ENCODE results near the gene GSTP1. TPM values are rescaled to one million over a fixed set of nuclear protein-coding genes. Genes with fewer than 3 reads are reported as not detected.

Gene GSTP1
- total and polyA plus RNA-seq, 9 of the 15 experiments (the other 6 are each of a cell fraction or from before 2014, with no cell fraction given): 592 to 2,150 (median 1,204) TPM

DNA sequence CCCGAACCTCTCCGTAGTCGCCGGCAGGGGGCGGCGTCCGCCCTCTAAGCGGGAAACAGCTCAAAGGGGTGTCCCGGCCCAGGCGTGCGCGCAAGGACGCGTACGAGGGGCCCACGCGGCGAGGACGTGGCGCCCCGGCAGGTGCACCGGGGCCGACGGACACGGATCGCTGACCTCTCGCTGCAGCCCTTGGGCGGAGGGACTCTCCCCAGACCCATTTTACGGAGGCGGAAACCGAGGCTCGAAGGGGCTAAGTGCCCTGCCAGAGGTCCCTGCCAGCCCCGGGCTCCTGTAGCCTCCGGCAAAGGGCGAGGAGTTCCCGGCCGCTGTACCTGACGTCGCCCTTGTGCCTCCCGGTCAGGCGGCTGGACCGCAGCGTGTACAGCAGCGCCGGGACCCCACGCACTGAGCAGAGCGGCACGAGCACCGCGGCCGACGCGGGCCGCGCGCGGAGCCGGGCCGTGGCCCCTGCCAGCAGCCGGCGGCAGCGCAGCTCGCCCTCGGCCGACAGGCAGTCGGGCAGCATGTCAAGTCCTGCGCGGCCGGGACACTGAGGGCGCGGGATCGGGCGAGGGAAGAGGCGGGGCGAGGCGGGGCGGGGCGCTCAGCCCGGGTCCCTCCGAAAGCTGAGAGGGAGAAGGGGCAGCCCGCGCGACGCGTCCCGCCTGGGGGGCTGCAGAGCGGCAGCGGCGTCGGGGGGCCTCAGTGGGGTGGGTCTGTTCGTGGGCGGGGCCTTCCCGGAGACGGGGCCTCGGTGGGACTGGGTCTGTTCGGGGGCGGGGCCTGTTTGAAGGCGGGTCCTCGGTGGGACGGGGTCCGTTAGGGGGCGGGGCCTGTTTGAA, 46.0 kb downstream of the GSTP1 start, which contains the start of gene NUDT8 (continued):
- TF ChIP-seq THRA (IDR thresholded peaks at IDR 0.05): no peak
- no peak for TF ChIP-seq SETDB1 (IDR thresholded peaks at IDR 0.05; ENCODE audit: low read length)
- no peak for TF ChIP-seq SRSF7 (optimal IDR thresholded peaks at IDR 0.05; ENCODE audit: low read depth, low read length)
- peak; percentile 72; the same call in 1 of the 2 replicates for TF ChIP-seq SMAD4 (CRISPR knock-in tag; conservative IDR thresholded peaks at IDR 0.05)
- TF ChIP-seq RBBP5 (IDR thresholded peaks at IDR 0.05; ENCODE audit: borderline replicate concordance, insufficient read depth, low read length, poor library complexity, severe bottlenecking): peak; percentile 47
- TF ChIP-seq SLC30A9 (CRISPR knock-in tag; IDR thresholded peaks at IDR 0.05): no peak
- 0 out of 2 replicates have a peak, but pooled peaks have one; percentile 38 for TF ChIP-seq ZNF197 (CRISPR knock-in tag; IDR thresholded peaks at IDR 0.05; ENCODE audit: low read depth)
- TF ChIP-seq, protein P1, sequence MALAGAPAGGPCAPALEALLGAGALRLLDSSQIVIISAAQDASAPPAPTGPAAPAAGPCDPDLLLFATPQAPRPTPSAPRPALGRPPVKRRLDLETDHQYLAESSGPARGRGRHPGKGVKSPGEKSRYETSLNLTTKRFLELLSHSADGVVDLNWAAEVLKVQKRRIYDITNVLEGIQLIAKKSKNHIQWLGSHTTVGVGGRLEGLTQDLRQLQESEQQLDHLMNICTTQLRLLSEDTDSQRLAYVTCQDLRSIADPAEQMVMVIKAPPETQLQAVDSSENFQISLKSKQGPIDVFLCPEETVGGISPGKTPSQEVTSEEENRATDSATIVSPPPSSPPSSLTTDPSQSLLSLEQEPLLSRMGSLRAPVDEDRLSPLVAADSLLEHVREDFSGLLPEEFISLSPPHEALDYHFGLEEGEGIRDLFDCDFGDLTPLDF (CRISPR knock-in tag; IDR thresholded peaks at IDR 0.05): peak; percentile 86
- TF ChIP-seq NFXL1 (CRISPR knock-in tag; IDR thresholded peaks at IDR 0.05): no peak
- TF ChIP-seq MTA1 (IDR thresholded peaks at IDR 0.05; ENCODE audit: borderline replicate concordance): no peak
- TF ChIP-seq, protein P2, sequence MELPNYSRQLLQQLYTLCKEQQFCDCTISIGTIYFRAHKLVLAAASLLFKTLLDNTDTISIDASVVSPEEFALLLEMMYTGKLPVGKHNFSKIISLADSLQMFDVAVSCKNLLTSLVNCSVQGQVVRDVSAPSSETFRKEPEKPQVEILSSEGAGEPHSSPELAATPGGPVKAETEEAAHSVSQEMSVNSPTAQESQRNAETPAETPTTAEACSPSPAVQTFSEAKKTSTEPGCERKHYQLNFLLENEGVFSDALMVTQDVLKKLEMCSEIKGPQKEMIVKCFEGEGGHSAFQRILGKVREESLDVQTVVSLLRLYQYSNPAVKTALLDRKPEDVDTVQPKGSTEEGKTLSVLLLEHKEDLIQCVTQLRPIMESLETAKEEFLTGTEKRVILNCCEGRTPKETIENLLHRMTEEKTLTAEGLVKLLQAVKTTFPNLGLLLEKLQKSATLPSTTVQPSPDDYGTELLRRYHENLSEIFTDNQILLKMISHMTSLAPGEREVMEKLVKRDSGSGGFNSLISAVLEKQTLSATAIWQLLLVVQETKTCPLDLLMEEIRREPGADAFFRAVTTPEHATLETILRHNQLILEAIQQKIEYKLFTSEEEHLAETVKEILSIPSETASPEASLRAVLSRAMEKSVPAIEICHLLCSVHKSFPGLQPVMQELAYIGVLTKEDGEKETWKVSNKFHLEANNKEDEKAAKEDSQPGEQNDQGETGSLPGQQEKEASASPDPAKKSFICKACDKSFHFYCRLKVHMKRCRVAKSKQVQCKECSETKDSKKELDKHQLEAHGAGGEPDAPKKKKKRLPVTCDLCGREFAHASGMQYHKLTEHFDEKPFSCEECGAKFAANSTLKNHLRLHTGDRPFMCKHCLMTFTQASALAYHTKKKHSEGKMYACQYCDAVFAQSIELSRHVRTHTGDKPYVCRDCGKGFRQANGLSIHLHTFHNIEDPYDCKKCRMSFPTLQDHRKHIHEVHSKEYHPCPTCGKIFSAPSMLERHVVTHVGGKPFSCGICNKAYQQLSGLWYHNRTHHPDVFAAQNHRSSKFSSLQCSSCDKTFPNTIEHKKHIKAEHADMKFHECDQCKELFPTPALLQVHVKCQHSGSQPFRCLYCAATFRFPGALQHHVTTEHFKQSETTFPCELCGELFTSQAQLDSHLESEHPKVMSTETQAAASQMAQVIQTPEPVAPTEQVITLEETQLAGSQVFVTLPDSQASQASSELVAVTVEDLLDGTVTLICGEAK (IDR thresholded peaks at IDR 0.05): no peak
- TF ChIP-seq, protein P2 (CRISPR knock-in tag; IDR thresholded peaks at IDR 0.05): peak; percentile 69
- TF ChIP-seq PREB (CRISPR knock-in tag; IDR thresholded peaks at IDR 0.05): peak; percentile 96
- TF ChIP-seq ZBTB1 (CRISPR knock-in tag; IDR thresholded peaks at IDR 0.05; ENCODE audit: borderline replicate concordance, low read depth): peak; percentile 58; the same call in 1 of the 2 replicates
